PFSK-1 (cell line): Measurements from ENCODE around the gene DLGAP1.

ENCODE experiments used
- POLR2AphosphoS5 ChIP-seq: IDR thresholded peaks from 2 replicates; pipeline ENCODE4 v1.6.1; 2012; ENCODE audit warnings: low read depth, mild to moderate bottlenecking, control low read depth, low read length, moderate library complexity
- REST ChIP-seq, 2 experiments: IDR thresholded peaks; 2 replicates each; pipeline versions ENCODE4 v1.6.1 to v1.8.0; 2011 to 2012; ENCODE audit warnings: low read depth in 2 of 2, low read length in 2 of 2, control low read depth in 1 of 2, inconsistent platforms in 1 of 2, mild to moderate bottlenecking in 1 of 2, moderate library complexity in 1 of 2; ENCODE audit not compliant: insufficient read depth in 1 of 2
- SIN3A ChIP-seq: IDR thresholded peaks from 2 replicates; pipeline ENCODE4 v1.6.1; 2012; ENCODE audit warnings: mild to moderate bottlenecking, low read length, moderate library complexity, borderline replicate concordance; ENCODE audit not compliant: insufficient read depth
- TAF1 ChIP-seq: IDR thresholded peaks from 2 replicates; pipeline ENCODE4 v1.6.1; 2012; ENCODE audit warnings: low read length, control low read depth, borderline replicate concordance; ENCODE audit not compliant: insufficient read depth

GRCh38 chr18:3682061-3682460 lies 773.0 kb downstream of the DLGAP1 start:
- no peak for TF ChIP-seq SIN3A
- no peak for TF ChIP-seq REST (IDR thresholded peaks at IDR 0.05; ENCODE audit: insufficient read depth in 1 of 2, low read depth in 2 of 2, low read length in 2 of 2)
- no peak for TF ChIP-seq POLR2AphosphoS5
- TF ChIP-seq TAF1 = no peak
